WERI-Rb-1 (cell line): ENCODE data around the gene STARD5.
"Not testable (repeated sequence)": the region's sequence is repeated elsewhere in the genome, so short reads cannot be mapped to it uniquely, and the experiment has no call there.

ENCODE experiments used
- DNase-seq: peaks from one replicate; pipeline ENCODE4 v3.0.0-alpha.2; 2020
- H3K27ac ChIP-seq: fragments of 250-450 bp; sonication (Bioruptor Pico); 2 replicates; pipeline ENCODE4 v1.5.1; 2020; ENCODE audit warnings: mild to moderate bottlenecking, moderate library complexity
- H3K27me3 ChIP-seq: fragments of 250-450 bp; sonication (Bioruptor Pico); 2 replicates; pipeline ENCODE4 v1.5.1; 2021; ENCODE audit warnings: mild to moderate bottlenecking, low read depth, moderate library complexity; ENCODE audit not compliant: insufficient read depth, severe bottlenecking
- H3K36me3 ChIP-seq: fragments of 250-450 bp; sonication (Bioruptor Pico); 2 replicates; pipeline ENCODE4 v1.5.1; 2020; ENCODE audit warnings: mild to moderate bottlenecking, moderate library complexity
- H3K4me3 ChIP-seq: 2 replicates; pipeline ENCODE4 v1.5.1; 2011; ENCODE audit warnings: low read depth, mild to moderate bottlenecking, control low read depth, low read length
- H3K9me3 ChIP-seq: fragments of 250-450 bp; sonication (Bioruptor Pico); 2 replicates; pipeline ENCODE4 v1.5.1; 2021; ENCODE audit warnings: mild to moderate bottlenecking, moderate library complexity; ENCODE audit not compliant: severe bottlenecking
- CTCF ChIP-seq: IDR thresholded peaks from 2 replicates; pipeline ENCODE4 v1.5.1; 2011; ENCODE audit warnings: low read depth, mild to moderate bottlenecking, control low read depth, inconsistent platforms, low read length

STARD5 gene

DNA sequence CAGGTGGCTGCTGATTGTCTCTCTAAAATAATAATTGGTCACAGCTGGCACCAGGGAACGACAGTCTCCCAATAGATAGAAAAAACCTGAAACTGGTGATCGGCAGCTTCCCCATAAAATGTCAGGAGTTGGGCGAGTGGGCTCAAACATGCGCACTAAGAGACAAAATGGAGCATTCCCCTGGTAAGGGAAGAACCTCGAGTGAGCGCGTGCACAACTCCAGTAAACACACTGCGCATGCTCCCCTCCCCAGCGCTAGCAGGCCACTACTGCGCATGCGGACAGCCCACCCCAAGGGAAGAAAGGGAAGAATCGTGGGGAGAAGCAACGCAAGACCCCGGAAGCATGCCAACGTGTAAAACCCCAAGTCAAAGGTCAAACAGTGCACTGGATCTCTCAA is 7.7 kb upstream of the STARD5 start:
- Histone ChIP-seq H3K27me3 (no peaks in the 10 kb centered on the region), H3K27ac (no peak overlapping the region)

DNA sequence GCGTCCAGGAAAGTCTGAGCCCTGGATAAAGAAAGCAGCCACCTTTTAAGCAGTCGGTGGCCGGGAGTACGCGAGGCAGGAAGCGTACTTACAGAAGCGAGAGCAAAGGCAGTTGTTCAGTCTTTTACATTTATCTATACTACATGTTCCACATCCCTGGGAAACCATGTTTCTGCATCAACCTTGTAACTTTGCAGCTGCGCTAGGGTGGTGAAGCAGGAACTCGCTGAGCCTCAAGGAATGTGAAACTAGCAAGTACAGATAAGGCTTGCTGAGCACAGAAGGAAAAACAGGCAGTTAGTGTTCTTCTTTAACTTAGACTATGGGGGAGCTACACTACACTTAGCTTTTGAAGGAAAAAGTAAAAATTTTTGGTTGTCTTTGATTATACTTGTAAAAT is 7.2 kb upstream of the STARD5 start:
- not testable (repeated sequence) for H3K27ac ChIP-seq, H3K36me3 ChIP-seq, DNase-seq, H3K9me3 ChIP-seq, H3K27me3 ChIP-seq, H3K4me3 ChIP-seq

More for the DNA sequence above, 7.7 kb upstream of the STARD5 start:
- H3K4me3 ChIP-seq = no peak overlapping the region
- TF ChIP-seq CTCF = no peak
- no peaks in the 10 kb centered on the region for H3K36me3 ChIP-seq
- no peak for DNase-seq
- H3K9me3 ChIP-seq = no peaks in the 10 kb centered on the region

- DNase-seq = no peak
- no peaks in the 10 kb centered on the region for H3K9me3 ChIP-seq
- no peak overlapping the region for H3K27ac ChIP-seq
- no peak for TF ChIP-seq CTCF
- no peak overlapping the region for H3K4me3 ChIP-seq
- H3K36me3 ChIP-seq = no peaks in the 10 kb centered on the region
- no peaks in the 10 kb centered on the region for H3K27me3 ChIP-seq
Observed at GRCh38 chr15:81330366-81331090, 6.6 kb upstream of the STARD5 start.

DNA sequence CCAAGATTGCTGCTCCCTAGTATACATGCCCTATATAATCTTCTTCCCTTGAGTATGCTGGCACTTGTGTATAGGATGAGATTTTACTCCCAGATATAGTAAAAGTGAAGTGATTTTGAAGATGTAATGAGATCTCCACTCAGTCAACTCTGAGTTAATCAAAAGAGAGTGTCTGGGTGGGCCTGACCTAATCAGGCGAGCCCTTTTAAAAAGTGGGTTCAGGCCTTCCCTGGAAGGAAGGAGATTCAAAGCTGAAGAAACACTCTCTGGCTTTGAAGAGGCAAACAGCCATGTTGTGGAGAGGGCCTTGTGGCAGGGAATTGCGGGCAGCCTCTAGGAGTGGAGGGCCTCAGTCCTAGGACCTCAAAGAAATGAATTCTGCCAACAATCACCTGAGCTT is 5.5 kb upstream of the STARD5 start:
- DNase-seq = no peak
- Histone ChIP-seq H3K9me3 (no peaks in the 10 kb centered on the region), H3K27ac (no peak overlapping the region), H3K36me3 (no peaks in the 10 kb centered on the region), H3K27me3 (no peaks in the 10 kb centered on the region), H3K4me3 (no peak overlapping the region)
- no peak for TF ChIP-seq CTCF

DNA sequence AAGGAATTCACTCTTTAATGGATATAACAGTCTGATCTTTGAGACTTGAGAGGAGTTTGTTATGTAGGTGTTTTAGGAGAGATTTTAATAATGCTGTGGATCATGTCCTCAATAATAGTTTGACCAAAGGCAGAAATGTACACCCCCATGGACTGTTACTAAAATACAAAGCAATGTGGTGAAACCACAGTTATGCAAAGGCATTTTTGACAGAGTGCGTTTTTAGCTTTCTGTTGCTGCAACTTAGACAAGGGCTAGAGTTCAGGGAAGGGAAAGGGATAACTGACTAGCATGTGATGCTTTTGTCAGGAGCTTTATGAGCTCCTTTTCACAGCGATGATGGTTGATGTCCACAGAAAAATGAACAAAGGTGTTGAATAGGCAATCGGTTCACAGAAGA is 3.6 kb upstream of the STARD5 start:
- H3K4me3 ChIP-seq = no peak overlapping the region
- H3K36me3 ChIP-seq = no peaks in the 10 kb centered on the region
- H3K9me3 ChIP-seq = no peaks in the 10 kb centered on the region
- H3K27me3 ChIP-seq = no peaks in the 10 kb centered on the region
- TF ChIP-seq CTCF = no peak
- H3K27ac ChIP-seq = no peak overlapping the region
- no peak for DNase-seq

- Histone ChIP-seq H3K36me3 (no peaks in the 10 kb centered on the region), H3K4me3 (no peak overlapping the region), H3K27ac (no peak overlapping the region), H3K27me3 (no peaks in the 10 kb centered on the region), H3K9me3 (no peaks in the 10 kb centered on the region)
- no peak for TF ChIP-seq CTCF
- no peak for DNase-seq
Observed at GRCh38 chr15:81326466-81327212, 2.7 kb upstream of the STARD5 start.
